ENCODE measurements around the gene NAA20. TPM values are rescaled to one million over a fixed set of nuclear protein-coding genes. Genes with fewer than 3 reads are reported as not detected.

The NAA20 gene
- polyA plus RNA-seq, 1 experiment: 34.5 TPM

DNA sequence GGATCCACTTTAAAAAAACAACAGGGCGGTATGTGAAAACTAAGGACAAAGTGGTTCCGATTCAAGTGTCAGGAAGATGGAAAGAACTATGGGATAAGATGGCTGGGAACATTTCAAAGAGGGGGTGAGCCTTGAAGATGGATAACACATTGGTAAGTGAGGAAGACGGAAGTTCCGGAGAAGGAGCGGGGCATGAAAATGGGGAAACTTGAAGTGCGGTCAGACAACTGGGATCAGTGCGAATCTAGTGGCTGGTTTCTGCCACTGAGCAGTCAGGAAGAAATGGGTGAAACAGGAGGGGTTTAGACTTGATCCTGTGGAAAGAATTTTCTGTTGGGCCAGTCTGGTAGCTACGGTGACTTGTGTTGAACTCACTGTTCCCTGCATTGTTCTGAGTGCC, 1.2 kb downstream of the NAA20 start:
- no peak for DNase-seq (ENCODE audit: low read depth)
- Histone ChIP-seq H3K27me3 (ENCODE audit: control insufficient read depth, insufficient read depth, low read length) (no peaks in the 10 kb centered on the region), H3K4me3 (ENCODE audit: low read depth, low read length) (peak overlapping the region; percentile 93), H3K36me3 (ENCODE audit: control insufficient read depth, insufficient read depth, low read length) (no peaks in the 10 kb centered on the region; the same call in 1 of the 2 replicates)
- ChIA-PET CTCF (interaction anchor here (0.6 kb wide), 1 partner anchor 914 kb away, joined by 6 read pairs; no protein-coding TSS in a partner anchor), POLR2A (no interaction called here)
- TF ChIP-seq, protein P1, sequence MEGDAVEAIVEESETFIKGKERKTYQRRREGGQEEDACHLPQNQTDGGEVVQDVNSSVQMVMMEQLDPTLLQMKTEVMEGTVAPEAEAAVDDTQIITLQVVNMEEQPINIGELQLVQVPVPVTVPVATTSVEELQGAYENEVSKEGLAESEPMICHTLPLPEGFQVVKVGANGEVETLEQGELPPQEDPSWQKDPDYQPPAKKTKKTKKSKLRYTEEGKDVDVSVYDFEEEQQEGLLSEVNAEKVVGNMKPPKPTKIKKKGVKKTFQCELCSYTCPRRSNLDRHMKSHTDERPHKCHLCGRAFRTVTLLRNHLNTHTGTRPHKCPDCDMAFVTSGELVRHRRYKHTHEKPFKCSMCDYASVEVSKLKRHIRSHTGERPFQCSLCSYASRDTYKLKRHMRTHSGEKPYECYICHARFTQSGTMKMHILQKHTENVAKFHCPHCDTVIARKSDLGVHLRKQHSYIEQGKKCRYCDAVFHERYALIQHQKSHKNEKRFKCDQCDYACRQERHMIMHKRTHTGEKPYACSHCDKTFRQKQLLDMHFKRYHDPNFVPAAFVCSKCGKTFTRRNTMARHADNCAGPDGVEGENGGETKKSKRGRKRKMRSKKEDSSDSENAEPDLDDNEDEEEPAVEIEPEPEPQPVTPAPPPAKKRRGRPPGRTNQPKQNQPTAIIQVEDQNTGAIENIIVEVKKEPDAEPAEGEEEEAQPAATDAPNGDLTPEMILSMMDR (IDR thresholded peaks at IDR 0.05; ENCODE audit: insufficient read depth, low read depth, low read length): no peak

DNA sequence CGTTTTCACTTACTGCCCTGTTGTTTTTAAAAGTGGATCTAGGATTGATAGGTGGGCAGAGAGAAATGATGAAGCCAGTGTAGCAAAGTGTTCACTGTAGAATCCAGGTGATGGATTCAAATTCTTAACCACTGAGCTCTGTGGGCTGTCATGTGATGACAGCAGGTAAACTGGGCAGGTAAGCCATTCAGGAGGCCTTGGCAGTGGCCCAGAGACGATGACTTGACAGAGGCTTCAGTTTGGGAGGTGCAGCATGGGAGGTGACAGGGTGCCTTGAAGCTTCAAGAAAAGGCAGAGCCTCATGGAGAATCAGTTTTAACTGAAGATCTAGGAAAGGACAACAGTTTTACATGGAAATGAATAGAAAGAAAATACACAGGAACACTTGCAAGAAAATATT, 2.0 kb downstream of the NAA20 start:
- no peak for DNase-seq (ENCODE audit: low read depth)
- ChIA-PET POLR2A (no interaction called here), CTCF (no interaction called here)
- TF ChIP-seq, protein P1 (IDR thresholded peaks at IDR 0.05; ENCODE audit: insufficient read depth, low read depth, low read length): no peak
- Histone ChIP-seq H3K27me3 (ENCODE audit: control insufficient read depth, insufficient read depth, low read length) (no peaks in the 10 kb centered on the region), H3K36me3 (ENCODE audit: control insufficient read depth, insufficient read depth, low read length) (no peaks in the 10 kb centered on the region; the same call in 1 of the 2 replicates), H3K4me3 (ENCODE audit: low read depth, low read length) (no peak overlapping the region)

DNA sequence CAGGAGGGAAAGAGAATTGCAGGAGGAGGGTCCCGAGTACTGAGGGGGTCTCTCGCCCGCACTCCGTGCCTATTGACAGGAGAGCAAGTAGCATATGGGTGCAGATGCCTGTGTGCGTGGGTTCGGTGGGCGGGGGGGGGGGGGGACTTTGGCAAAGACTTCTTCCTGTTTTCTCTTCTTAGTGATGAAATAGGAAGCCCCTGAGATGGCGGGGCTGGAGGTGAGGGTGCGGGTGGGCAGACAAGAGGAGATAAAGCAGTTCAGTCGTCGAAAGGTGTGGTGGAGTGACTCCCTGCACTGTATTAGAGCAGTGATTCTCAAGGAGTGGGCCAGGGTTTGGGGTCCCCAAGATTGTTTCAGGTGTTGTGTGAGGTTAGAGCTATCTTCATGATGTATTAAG, 3.7 kb downstream of the NAA20 start:
- POLR2A ChIA-PET: no interaction called here
- Histone ChIP-seq H3K27me3 (ENCODE audit: control insufficient read depth, insufficient read depth, low read length) (no peaks in the 10 kb centered on the region), H3K4me3 (ENCODE audit: low read depth, low read length) (no peak overlapping the region), H3K36me3 (ENCODE audit: control insufficient read depth, insufficient read depth, low read length) (no peaks in the 10 kb centered on the region; the same call in 1 of the 2 replicates)
- TF ChIP-seq, protein P1 (IDR thresholded peaks at IDR 0.05; ENCODE audit: insufficient read depth, low read depth, low read length): no peak
- DNase-seq (ENCODE audit: low read depth): no peak
- CTCF ChIA-PET: interaction anchor here (0.7 kb wide), 1 partner anchor 56 kb away, joined by 3 read pairs; no protein-coding TSS in a partner anchor

DNA sequence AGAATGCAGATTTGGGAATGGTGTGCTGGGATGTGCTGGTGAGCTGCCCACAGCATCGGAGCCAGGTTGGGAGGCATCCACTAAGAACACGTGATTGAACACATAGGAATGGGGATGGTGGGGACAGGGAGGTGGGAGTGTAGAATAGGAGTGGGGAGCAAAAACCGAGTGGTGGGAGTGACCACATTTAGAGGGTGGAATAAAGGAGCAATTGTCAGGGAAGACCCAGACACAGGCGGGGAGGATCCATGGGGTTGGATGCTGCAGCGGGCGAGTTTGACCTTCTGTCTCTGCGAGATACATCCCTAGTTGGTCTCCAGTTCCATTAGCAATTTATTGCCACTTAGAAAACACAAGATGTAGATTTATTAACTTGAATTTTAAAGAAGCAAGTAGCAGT, 4.7 kb downstream of the NAA20 start:
- CTCF ChIA-PET: no interaction called here
- TF ChIP-seq, protein P1 (IDR thresholded peaks at IDR 0.05; ENCODE audit: insufficient read depth, low read depth, low read length): no peak
- POLR2A ChIA-PET: no interaction called here

DNA sequence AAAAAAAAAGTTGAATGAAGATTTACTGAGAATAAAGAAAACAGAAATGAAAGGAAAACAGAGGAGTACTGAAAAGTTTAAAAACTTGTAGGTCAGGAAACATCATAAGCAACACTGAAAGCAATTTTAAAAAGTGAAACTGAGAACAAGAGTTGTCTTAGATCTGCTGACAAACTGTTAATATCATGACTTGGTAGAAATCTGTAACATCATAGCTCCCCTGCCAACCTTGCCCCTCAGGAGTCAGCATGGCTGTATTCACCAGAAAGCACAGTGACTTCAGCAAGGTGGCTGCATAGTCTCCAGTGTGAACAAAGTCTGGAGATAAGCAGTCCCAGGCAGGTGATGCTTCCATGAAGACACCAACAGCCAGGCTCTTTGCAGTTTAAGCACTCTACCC, 5.3 kb downstream of the NAA20 start:
- ChIA-PET CTCF (no interaction called here), POLR2A (no interaction called here)
- DNase-seq (ENCODE audit: low read depth): no peak
- Histone ChIP-seq H3K27me3 (ENCODE audit: control insufficient read depth, insufficient read depth, low read length) (no peaks in the 10 kb centered on the region), H3K36me3 (ENCODE audit: control insufficient read depth, insufficient read depth, low read length) (no peaks in the 10 kb centered on the region; the same call in 1 of the 2 replicates), H3K4me3 (ENCODE audit: low read depth, low read length) (no peak overlapping the region)
- TF ChIP-seq, protein P1 (IDR thresholded peaks at IDR 0.05; ENCODE audit: insufficient read depth, low read depth, low read length): no peak

More for the DNA sequence above, 4.7 kb downstream of the NAA20 start:
- no peaks in the 10 kb centered on the region for H3K27me3 ChIP-seq (ENCODE audit: control insufficient read depth, insufficient read depth, low read length)
- no peak overlapping the region for H3K4me3 ChIP-seq (ENCODE audit: low read depth, low read length)
- no peaks in the 10 kb centered on the region; the same call in 1 of the 2 replicates for H3K36me3 ChIP-seq (ENCODE audit: control insufficient read depth, insufficient read depth, low read length)
- no peak for DNase-seq (ENCODE audit: low read depth)

Data from BJ (cell line).